Activated CD4-positive, alpha-beta T cell treated with anti-CD3 and anti-CD28 coated beads, Interleukin-2, amount 50 U/mL, for 1 hour (primary cell): ENCODE measurements around the gene AP2A2.

Source experiments
- DNase-seq: peaks from one replicate; pipeline ENCODE4 v3.0.0-alpha.2; 2020

The AP2A2 gene

DNA sequence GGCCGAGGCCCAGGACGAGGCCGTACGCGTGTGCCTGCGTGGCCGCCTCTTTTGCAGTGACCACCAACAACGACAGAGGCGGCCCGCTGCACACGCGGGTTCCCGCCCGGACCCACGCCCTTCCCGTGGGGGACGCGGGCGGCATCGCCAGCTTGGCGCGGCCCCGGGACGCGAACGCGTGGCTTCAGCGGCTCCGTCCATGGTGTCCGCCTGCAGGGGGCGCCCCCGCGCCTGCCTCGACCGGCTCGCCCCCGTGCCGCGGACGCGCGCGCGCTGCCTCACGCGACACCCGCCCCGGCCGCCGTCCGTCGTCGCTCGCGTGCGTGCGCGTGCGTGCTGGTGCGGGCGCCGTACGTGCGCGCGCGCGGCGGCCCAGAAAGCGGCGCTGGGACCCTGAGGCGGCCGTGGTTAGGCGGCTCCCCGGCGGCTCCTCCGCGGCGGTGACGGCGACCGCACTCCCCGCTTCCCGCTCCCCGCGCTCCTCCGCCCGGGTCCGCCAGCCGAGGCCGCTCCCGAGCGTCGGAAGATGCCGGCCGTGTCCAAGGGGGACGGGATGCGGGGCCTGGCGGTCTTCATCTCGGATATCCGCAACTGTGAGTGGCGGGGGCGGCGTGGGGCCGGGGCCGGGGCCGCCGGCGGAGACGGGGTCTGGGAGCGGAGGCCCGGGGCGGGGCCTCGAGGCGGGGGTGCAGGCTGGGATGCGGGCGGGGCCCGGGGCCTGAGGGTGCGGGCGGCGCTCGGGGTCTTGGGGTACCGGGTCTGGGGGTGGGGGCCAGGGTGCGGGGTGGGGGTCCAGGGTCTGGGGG is at the start of gene AP2A2:
Gene AP2A2 (plus strand): TSS at position 375 of the 806 bp plus-strand sequence. CDS start 152 bp downstream, at position 527.
- peak; percentile 90 for DNase-seq

- no peak for DNase-seq
Measured at GRCh38 chr11:876545-876944, 49.1 kb upstream of the AP2A2 start.

DNA sequence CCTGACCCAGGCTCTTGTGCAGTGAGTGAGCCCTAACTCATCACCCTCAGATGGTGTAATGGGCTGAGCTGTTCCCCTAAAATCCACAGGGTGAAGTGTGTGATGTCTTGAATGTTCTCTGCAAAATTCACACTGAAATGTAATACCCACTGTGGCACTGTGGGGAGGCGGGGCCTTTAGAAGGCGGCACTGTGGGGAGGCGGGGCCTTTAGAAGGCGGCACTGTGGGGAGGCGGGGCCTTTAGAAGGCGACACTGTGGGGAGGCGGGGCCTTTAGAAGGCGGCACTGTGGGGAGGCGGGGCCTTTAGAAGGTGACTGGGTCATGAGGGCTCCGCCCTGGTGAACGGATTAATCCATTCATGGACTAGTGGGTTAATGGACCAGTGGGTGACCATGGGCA is 48.1 kb upstream of the AP2A2 start:
- DNase-seq: no peak

DNA sequence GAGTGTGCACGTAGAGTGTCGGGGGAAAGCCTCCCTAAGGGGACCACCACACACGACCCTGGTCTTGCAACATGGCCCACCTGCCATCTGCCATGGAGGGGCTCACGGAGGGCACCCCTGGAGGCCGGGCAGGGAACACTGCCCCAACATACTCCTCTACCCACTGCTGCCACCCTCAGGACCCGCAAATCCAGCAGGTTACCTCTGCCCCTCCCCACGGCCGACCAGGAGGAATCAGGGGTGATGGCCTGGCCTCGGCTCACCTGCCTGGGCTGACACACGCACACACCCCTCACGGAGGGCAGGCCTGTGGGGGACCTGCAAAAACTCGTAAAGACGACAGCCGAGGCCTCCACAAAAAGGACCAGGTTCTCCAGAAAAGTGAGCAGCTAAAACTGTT is 45.2 kb upstream of the AP2A2 start:
- DNase-seq: no peak

- DNase-seq: no peak
Measured at GRCh38 chr11:882596-882995, 43.1 kb upstream of the AP2A2 start.

GRCh38 chr11:883527-883926 is 42.1 kb upstream of the AP2A2 start:
- DNase-seq: no peak

DNA sequence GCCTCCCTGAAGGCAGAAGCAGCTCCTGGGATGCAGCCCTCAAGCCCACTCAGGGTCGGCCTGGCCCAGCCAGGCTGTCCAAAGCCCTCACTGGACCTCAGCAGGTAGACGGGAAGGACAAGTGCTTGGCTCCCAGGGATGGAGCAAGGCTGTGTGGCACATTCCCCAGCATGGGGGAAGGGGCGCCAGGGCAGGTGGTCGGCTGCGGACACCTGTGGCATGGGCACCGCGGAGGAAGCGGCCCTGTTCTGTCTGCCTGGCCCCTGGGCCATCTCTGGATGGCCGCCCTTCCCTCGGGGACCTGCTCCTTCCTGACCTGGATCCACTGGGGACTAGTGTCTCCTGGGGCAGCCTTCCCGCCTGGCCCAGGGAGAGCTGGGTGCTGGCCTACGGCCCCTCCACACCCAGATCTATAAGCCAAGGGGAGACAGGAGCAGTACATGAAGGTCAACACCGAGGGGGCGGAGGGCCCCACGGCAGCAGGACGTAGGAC is 41.0 kb upstream of the AP2A2 start:
- no peak for DNase-seq

GRCh38 chr11:886568-886967 is 39.1 kb upstream of the AP2A2 start:
- no peak for DNase-seq

DNA sequence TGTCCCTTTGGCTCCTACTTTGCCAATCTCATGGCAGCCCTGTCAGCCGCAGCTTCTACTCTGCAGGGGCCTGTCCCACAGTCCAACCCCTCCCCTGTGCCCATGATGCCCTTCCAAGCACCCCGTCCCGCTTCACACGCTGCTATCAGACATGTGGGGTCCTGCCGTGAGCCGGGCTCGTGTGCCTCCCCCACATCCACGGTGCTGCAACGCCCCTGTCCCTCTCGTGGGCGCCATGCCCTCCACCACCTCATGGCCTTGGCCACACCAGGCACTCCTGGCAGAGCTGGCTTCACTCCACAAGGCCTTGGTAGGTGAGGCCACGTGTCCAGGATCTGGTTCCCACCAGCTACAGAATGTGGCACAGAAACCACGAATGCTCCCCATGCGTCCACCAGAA is 38.1 kb upstream of the AP2A2 start:
- no peak for DNase-seq

DNA sequence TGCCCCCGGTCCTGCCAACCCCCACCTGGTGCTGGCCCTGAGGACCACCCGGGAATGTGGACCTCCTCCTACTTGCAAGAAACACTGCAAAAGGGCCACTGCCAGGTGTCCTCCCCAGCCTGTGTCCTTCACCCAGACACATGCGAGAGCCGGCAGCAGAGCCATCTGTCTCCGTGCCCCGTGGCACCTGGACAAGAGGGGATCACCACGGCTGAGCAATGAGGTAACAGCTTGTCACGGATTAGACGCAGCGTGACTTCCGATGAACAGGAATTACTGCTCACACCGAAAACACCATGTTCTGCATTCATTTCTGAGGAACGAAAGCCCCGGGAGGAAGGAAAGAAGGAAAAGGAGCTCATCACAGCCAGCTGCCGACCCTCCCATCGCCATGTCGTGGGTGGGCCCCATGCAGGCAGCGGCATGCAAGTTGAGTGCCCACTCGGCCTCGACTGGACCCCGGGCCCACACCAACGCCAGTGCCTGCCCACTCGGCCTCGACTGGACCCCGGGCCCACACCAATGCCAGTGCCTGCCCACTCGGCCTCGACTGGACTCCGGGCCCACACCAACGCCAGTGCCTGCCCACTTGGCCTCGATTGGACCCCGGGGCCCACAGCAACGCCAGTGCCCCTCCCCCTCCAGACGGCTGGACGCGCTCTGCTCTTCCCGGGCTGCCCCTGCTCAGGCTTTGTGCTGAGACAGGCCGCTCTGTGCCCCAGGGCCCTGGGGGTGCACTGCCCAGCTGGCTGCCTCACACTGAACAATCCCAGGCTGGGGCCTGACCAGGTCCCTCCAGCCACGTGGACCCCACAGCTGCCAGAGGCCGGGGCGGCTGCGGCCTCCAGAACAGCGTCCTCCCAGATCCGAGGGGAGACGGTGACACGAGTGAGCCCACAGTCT is 37.1 kb upstream of the AP2A2 start:
- DNase-seq: no peak

DNA sequence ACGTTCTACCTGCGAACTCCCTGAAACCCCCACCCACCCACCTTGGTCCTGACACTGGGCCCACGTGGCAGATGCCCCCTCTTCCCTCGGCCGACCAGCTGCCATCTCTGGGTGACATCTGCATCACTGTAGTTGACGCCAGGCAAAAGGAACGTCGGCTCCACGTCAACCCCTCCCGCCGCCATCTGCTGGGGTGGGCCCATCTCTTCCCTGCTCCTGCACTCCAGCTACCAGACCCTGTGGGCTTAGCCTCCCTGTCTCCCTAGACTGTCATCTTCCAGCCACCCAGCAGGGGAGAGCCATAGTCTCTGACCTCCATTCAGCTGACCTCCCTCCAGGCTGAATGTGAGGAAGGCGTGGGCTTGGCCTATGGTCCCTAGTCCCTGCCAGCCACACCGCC is 36.4 kb upstream of the AP2A2 start:
- DNase-seq: no peak

GRCh38 chr11:889687-890475 is 35.8 kb upstream of the AP2A2 start:
- DNase-seq: no peak

DNA sequence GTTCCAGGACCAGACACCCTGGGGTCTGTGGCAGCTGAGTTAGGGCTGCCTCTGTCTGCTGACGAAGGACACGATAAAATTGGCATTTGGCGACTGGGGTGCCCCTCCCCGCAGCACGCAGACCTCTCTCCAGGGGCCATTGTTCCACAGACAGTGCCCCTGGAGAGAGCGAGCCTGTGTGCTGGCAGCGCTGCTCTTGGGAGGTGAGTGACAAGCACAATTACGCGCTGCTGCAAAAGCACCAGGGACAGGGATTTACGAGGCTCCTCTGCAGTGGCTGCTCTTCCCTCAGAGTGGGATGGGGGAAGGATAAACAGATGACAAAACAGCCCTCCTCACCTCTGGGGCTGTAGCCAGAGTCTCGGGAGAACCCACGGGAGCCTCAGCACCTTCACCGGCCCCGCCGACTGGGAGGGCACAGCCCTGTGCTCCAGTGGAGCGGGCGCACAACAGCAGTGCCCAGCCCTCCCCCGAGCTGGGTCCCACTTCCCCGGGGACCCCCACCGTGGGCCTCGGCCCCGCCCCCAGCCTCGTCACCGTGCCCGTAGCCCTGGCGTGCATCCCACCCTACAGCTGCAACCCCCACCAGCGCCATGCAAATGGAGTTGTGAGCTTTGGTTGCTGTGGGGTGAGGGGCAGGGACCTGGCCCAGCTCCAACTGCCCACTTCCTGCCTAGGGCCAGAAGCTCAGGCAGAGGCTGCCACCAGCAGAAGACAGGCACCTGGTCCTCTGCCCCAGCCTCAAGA is 34.7 kb upstream of the AP2A2 start:
- no peak for DNase-seq

DNA sequence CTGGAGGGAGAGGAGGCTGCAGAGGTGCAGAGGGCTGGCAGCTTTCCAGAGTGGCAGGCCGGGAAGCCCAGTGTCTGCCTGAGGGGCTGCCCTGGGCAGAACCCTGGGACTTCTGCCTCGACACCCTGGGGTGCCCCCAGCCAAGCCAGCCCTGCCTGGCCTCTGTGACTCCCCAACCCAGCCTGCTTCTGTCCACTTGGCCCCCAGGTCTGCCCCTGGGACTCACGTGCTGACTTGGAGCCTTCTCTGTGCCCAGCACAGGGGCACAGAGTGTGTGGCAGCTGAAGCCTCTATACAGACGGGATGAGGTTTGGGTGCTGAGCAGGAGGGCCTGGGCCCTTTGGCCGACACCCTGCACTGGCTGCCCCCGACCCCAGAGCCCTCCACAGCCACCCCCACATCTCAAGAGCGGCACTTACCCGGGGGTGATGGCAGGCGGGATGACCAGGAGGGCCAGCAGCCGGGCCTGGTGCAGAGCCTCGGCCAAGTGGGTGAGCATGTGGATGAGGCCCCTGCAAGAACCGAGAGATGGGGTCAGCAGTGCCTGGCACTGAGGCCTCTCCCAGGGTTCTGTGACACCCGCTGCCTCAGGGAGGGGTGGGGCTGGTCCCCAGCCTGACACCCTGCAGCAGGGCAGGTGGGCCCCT is 32.5 kb upstream of the AP2A2 start:
- DNase-seq: no peak

DNA sequence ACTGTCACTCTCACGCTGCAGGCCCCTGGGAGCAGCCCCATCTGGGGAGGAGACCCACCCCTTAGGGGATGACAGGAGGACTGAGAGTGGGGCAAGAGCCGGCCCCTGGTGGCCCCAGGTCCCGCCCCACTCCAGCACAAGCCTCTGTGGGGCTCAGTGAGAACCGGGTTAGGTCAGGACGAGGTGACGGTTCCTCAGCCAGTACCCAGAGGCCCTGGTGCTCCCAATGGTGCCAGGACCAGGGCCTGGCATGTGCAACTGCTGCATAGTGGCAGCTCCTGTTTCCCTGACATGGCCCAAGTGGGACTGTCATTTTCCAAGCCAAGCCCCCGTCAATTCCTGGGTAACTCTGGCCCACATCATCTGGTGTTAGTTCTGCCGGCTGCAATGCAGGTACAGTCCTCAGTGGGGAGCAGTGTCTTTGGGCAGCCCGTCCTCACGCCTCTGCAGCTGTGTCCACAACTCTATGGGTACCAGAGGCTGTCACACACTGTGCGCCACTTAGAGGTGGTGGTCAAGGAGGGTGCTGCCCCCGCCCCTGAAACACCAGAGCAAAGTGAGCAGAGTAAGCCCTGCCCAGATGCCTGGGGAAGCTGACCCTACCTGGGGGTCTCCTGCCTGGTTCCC is 31.0 kb upstream of the AP2A2 start:
- DNase-seq: no peak

GRCh38 chr11:895331-896110 is 30.1 kb upstream of the AP2A2 start:
- DNase-seq: no peak

GRCh38 chr11:897253-898142 is 28.2 kb upstream of the AP2A2 start:
- no peak for DNase-seq

DNA sequence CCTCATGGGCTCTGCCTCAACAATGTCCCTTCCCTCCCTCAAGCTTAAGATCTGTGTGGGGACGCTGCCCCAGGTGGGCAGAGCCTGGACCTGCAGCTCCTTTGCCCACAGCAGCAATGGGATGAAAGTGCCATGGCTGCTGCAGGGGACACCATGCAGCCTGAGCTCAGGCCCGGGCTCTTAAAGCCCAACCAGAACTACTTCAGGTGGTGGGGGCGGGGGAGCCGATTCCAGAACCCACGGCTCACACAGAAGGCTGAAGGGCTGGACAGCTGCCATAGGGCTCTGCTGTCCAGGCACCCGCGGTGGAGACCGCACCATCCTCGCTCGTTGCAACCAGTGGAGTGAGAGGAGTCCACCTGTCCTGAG is 27.5 kb upstream of the AP2A2 start:
- DNase-seq: no peak

GRCh38 chr11:898540-899190 is 27.0 kb upstream of the AP2A2 start:
- no peak for DNase-seq
